CD4-positive, CD25-positive, alpha-beta regulatory T cell (primary cell): ENCODE measurements around the gene MGST3. TPM values are rescaled to one million over a fixed set of nuclear protein-coding genes. Genes with fewer than 3 reads are reported as not detected.

Source experiments
- polyA plus RNA-seq, 4 donors: library from polyadenylated mRNA; unstranded; fragments of 300-500 nt; fragmentation: Illumina TruSeq; gene quantifications; one replicate each; pipeline ENCODE4 v1.2.3, GENCODE V29; 2021
- total RNA-seq: library from RNA; stranded (reverse); gene quantifications from one replicate; pipeline ENCODE4 v1.2.3, GENCODE V29; 2022

Gene MGST3
- total and polyA plus RNA-seq, 5 donors from 2014 or later = 37.1 to 190 (median 146) TPM

Other genes with a start within 250 kb of the MGST3 start
- not detected for gene RXRG, start 186.1 kb upstream of the MGST3 start, total RNA-seq
- under 1 TPM in 1 of 4 donors, not detected in 3; 0.08 TPM for gene RXRG, start 186.1 kb upstream of the MGST3 start, polyA plus RNA-seq
- not detected for gene LRRC52, start 87.2 kb upstream of the MGST3 start, total RNA-seq
- not detected for gene LRRC52, start 87.2 kb upstream of the MGST3 start, polyA plus RNA-seq
- 32.1 TPM for gene ALDH9A1, start 67.3 kb downstream of the MGST3 start, total RNA-seq
- gene ALDH9A1, start 67.3 kb downstream of the MGST3 start, polyA plus RNA-seq = 100 to 1,000 TPM in 3 of 4 donors, 10 to 100 TPM in 1; 97.0 to 124 (median 117) TPM
- gene TMCO1, start 137.6 kb downstream of the MGST3 start, total RNA-seq = 42.7 TPM
- gene TMCO1, start 137.6 kb downstream of the MGST3 start, polyA plus RNA-seq = 100 to 1,000 TPM; 148 to 189 (median 164) TPM
- 5.5 TPM for gene UCK2, start 196.4 kb downstream of the MGST3 start, total RNA-seq
- gene UCK2, start 196.4 kb downstream of the MGST3 start, polyA plus RNA-seq = 10 to 100 TPM in 2 of 4 donors, 1 to 10 TPM in 2; 9.6 to 12.8 (median 11.2) TPM